ENCODE measurements around the gene INTS7. TPM values are rescaled to one million over a fixed set of nuclear protein-coding genes. Genes with fewer than 3 reads are reported as not detected.

INTS7 gene
- total RNA-seq = 6.4 and 10.2 TPM in 2 replicates

GRCh38 chr1:212035123-212035834, at the start of gene INTS7, which contains the start of gene DTL:
Gene INTS7, minus strand, starts transcription at chr1:212035557. Its CDS starts 120 bp downstream, at chr1:212035437.
Gene DTL, plus strand, starts transcription at chr1:212035748. Its CDS starts 143 bp downstream, at chr1:212035891.

Other genes starting within 250 kb of the INTS7 start
- gene LPGAT1, start 204.8 kb downstream of the INTS7 start, total RNA-seq = 13.5 and 32.9 TPM in 2 replicates
- 0.87 and 1.4 TPM in 2 replicates for gene DTL, start 191 bp upstream of the INTS7 start, total RNA-seq
- 18.4 and 22.4 TPM in 2 replicates for gene PPP2R5A, start 249.9 kb upstream of the INTS7 start, total RNA-seq